ENCODE measurements around the gene KIAA0930.

The KIAA0930 gene

GRCh38 chr22:45212992-45213751 lies 27.5 kb downstream of the KIAA0930 start:
- peak; percentile 95 for DNase-seq

GRCh38 chr22:45212306-45212709 lies 28.4 kb downstream of the KIAA0930 start:
- DNase-seq = peak; percentile 46

- no peak for DNase-seq
These were observed 28.8 kb downstream of the KIAA0930 start for GRCh38 chr22:45211848-45212247.

DNA sequence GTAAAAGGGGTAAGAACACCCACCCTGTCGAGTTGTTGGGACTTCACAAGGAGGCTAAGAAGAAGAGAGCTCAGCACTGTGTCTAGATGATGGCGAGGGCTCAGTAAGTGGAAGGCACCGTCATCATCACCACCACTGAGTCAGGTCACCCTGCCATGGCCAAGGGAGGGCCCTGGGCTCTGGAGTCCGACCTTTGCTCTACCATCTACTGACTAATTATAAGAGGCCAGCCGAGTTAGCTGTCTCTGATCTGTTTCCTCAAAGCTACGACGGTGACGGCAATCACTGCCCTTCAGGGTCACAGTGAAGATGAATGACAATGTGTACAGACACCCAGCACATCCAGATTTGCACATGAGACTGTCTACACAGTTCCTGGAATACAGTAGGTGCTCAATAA lies 29.3 kb downstream of the KIAA0930 start:
- no peak for DNase-seq

DNA sequence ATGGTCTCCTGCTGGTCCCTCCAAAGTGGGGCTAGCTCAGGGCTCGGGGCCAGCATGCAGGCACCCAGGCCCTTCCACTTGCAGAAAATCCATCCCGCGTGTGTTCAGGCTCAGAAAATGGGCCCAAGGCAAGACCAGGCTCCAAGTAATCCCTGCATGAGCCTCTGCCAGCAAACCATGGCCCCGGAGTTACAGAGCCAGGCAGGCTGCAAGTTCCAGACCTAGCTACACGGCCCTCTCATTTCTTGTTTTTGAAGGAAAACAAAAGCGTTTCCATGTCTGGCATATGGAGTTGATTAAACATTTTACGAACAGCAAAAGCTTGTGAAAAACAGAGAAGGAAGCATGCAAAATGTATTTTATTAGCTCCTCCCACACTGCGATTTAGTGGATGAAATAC lies 29.7 kb downstream of the KIAA0930 start:
- DNase-seq = no peak

- no peak for DNase-seq
These were observed 30.1 kb downstream of the KIAA0930 start for GRCh38 chr22:45210577-45210976.

DNA sequence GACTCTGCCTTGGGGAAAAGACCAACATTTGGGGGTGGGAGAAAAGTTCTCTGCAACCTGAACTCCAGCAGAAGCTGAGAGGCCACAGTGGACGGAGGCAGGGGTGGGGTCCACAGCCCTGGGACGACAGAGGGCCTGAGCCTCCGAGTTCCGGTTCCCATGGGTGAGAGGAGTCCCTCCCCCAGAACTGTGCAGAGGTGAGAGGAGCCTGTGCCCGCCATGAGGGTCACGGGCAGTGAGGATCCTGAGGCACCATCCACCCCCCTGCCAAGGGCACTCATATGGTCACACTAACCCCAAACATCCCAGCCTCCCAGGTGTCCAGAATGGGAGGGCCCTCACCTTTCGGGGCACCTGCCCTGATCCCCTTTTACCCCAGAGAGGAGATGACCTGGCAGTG lies 30.5 kb downstream of the KIAA0930 start:
- DNase-seq = no peak

DNA sequence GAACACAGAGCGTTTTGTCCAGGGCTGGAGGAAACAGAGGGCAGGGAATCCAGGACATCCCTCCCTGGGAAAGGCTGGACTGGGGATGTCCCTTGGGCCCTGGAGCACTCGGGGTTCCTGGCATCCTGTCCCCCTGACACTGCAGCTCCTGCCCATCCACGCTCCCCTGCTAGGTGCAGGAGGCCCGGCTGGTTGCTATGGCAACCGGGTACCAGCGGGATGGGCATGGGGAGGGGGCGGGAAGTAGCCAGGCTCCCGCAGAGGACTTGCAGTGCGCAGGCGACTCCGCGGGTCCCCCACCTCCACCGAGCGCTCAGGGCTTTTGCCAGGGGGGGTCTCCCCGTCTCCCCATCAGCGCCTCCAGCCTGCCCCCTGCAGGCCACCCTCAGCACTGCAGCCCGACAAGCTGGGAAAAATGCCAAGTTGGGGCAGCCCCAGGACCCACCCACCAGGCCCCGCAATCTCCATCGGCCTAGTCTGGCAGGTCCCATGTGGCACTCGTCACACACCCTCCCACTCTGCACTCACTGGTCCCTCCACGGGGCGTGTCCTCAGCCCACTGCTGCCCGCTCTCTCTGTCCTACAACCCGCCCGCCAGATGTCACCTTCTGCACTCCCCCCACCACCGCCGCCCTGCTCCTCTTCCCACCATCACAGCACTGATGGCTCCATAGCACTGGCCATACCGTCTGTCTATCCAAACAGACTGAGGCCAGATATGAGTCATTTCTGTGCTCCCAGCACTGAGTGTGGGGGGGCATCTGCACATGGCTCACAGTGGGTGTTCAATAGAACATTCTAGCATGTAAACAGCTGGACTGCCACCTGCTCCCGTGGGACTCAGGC lies 31.5 kb downstream of the KIAA0930 start:
- peak; percentile 40 for DNase-seq

- no peak for DNase-seq
These were observed 32.0 kb downstream of the KIAA0930 start for GRCh38 chr22:45208696-45208992.

- no peak for DNase-seq
These were observed 32.6 kb downstream of the KIAA0930 start for GRCh38 chr22:45207981-45208664.

GRCh38 chr22:45207533-45207932 lies 33.2 kb downstream of the KIAA0930 start:
- no peak for DNase-seq

DNA sequence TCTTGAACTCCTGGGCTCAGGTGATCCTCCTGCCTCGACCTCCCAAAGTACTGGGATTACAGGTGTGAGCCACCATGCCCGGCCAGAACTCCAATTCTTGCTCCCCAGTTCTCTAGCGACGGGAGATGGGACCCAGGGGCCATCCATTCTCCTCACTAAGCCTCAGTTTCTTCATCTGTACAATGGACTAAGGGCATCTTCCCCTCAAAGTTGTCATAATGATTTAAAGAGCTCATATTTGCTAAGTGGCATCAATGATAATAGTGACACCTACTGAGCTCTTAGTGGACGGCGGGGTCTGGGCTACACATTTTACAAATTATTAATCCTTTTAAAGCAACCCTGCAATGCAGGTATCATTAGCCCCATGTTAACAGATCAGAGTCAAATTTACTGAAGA lies 34.5 kb downstream of the KIAA0930 start:
- DNase-seq = no peak

DNA sequence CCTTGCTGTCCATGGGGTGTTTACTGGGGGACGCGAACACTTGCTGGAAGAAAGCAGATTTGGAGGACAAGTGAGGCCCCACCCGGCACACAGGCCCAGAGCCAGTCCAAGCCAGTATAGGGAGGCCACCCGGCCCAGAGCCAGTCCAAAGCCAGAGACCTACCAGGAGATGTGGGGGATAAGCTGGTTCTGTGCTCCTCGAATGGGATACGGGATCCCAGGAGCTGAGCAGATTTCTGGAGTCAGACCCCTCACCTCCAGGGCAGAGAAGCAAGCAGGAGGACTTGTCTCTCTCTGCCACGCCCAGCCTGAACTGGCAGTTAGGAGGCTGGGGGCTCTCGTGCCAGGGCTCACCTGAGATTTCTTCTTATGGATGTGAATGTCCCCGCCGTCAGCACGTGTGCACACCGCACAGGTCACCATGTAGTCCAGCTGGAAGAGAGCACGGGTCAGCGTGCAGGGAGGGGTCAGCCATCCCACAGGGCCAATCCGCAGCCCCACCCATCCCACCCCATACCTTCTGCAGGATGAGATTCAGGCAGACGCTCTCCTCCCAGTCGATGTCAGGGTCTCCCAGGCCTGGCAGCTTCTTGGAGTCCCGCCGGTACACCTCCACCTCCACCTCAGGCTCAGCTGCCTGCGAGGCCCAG lies 35.3 kb downstream of the KIAA0930 start:
- DNase-seq = no peak

- no peak for DNase-seq
These were observed 35.9 kb downstream of the KIAA0930 start for GRCh38 chr22:45204819-45205218.

DNA sequence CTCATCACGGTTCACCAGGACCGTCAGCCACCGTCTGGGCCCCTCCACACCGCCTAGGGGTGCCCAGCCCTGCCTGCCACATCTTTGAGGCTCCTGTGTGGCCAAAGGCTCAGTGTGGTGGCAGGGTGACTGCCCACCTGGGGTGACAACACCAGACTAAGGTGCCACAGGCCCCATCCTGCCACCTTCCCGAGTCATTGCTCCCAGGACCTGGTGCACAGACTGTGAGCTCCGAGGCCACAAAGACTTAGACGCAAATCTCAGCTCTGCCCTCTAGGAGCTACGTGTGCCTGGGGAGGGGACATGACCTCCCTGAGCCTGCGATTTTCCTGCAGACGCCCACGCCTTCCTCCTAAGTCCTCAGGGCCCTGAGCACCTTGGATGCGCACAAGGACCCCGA lies 36.5 kb downstream of the KIAA0930 start:
- no peak for DNase-seq

GRCh38 chr22:45203150-45203951 lies 37.3 kb downstream of the KIAA0930 start:
- no peak for DNase-seq

DNA sequence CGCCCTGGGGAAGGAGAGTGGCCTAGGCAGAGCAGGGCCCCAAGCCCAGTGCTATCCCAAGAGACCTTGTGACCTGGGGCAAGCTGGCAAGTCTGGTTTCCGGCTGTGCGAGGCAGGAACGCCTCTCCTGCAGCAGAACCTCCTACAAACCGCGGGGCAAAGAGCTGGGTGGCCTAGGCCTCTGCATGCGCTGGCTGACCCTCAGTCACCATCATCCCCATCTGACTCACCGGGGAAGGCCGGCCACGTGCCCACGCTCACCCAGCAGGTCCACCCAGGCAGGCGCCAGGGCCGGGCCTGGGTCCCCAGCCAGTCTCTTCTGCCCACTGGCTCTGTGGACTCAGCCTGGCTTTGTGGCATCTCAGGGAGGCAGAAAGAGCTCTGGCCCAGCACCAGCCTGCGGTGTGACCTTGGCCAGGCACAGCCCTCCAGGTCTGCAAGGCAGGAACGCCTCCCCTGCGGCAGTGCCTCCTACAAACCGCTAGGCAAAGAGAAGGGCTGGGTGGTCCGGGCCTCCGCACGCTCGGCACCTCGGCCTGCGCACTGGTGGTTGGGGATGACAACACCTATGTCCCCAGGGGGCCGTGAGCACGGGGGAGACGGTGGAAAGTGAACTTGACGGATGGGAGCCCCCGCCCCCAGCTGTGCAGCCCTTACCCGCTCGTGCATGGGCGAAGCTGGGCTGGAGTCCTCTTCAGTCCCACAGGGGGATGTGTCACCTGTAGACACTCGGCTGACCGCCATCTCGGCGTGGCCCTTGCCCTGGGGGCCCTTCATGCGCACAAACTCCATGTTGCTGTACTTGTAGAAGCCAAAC lies 38.2 kb downstream of the KIAA0930 start:
- DNase-seq = no peak

- DNase-seq = no peak
These were observed 38.9 kb downstream of the KIAA0930 start for GRCh38 chr22:45201678-45202332.

DNA sequence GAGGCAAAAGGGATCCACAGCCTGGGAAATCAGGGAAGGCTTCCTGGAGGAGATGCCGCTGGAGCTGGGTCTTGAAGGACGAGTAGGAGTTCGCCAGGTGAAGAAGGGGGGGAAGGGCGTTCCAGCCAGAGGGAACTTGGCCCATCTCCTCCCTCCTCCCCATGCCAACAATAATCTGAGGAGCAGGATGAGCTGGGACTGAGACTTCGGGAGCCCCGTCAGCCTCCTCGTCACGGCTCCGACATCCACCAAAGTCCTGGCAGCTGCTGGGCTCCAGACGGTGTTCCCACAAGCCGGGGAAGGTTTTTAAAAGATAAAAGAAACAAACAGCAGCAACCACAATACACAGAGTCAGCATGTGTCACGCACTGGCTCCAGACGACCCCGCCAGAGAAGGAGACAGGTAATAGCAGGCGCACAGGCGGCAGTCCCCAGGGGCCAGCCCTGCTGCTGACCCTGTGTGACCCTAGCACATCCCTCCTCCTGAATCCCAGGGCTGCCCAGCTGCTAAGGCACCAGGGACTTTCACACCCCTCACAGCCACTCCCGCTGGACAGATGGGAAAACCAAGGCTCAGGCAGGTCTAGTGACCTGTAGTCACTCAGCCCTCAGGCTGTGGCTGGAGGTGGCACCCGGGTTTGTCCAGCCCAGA lies 39.7 kb downstream of the KIAA0930 start:
- no peak for DNase-seq

DNA sequence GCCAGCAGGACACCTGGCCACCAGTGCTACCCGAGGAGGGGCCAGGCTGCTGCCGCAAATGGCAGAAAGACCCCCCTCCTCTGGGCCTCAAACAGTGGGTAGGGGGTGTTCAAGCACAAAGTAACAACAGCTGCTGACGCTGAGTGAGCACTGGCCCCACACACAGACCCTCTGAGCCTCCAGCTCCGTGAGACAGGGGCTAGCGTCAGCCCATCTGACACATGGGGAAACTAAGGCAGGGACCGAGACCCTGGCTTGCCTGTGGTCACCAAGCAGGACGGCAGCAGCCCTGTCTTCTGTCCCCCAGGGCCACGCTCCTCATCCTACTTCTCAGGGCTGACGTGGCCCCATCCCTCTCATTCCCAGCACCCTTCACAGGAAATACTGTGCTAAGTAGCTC lies 40.5 kb downstream of the KIAA0930 start:
- DNase-seq = no peak
